Measurements from ENCODE around the gene HENMT1.
"Not testable (repeated sequence)": the region's sequence is repeated elsewhere in the genome, so short reads cannot be mapped to it uniquely, and the experiment has no call there.

HENMT1 gene

GRCh38 chr1:108640863-108641262, 20.0 kb downstream of the HENMT1 start:
- DNase-seq; in situ Hi-C loops (cut with HindIII; ENCODE audit: low pct_ligation_motif_present, low pct_unique_long_range_greater_than_20kb, low sequenced_read_pairs): not testable (repeated sequence)

- in situ Hi-C loops (cut with HindIII; ENCODE audit: low pct_ligation_motif_present, low pct_unique_long_range_greater_than_20kb, low sequenced_read_pairs) = no loop called here
- no peak for DNase-seq
Observed at GRCh38 chr1:108639899-108640560, 20.9 kb downstream of the HENMT1 start.

- no peak for DNase-seq
- in situ Hi-C loops (cut with HindIII; ENCODE audit: low pct_ligation_motif_present, low pct_unique_long_range_greater_than_20kb, low sequenced_read_pairs) = no loop called here
Observed at GRCh38 chr1:108636876-108637275, 24.0 kb downstream of the HENMT1 start.

- in situ Hi-C loops (cut with HindIII; ENCODE audit: low pct_ligation_motif_present, low pct_unique_long_range_greater_than_20kb, low sequenced_read_pairs) = no loop called here
- no peak for DNase-seq
Observed at GRCh38 chr1:108634521-108634920, 26.4 kb downstream of the HENMT1 start.

- in situ Hi-C loops (cut with HindIII; ENCODE audit: low pct_ligation_motif_present, low pct_unique_long_range_greater_than_20kb, low sequenced_read_pairs) = no loop called here
- DNase-seq = no peak
Observed at GRCh38 chr1:108628665-108629064, 32.2 kb downstream of the HENMT1 start.

GRCh38 chr1:108627951-108628350, 32.9 kb downstream of the HENMT1 start:
- in situ Hi-C loops (cut with HindIII; ENCODE audit: low pct_ligation_motif_present, low pct_unique_long_range_greater_than_20kb, low sequenced_read_pairs) = no loop called here
- no peak for DNase-seq

- DNase-seq = no peak
- in situ Hi-C loops (cut with HindIII; ENCODE audit: low pct_ligation_motif_present, low pct_unique_long_range_greater_than_20kb, low sequenced_read_pairs) = no loop called here
Observed at GRCh38 chr1:108627256-108627655, 33.6 kb downstream of the HENMT1 start.

- in situ Hi-C loops (cut with HindIII; ENCODE audit: low pct_ligation_motif_present, low pct_unique_long_range_greater_than_20kb, low sequenced_read_pairs) = no loop called here
- no peak for DNase-seq
Observed at GRCh38 chr1:108624069-108624468, 36.8 kb downstream of the HENMT1 start.

GRCh38 chr1:108617724-108618056, 43.2 kb downstream of the HENMT1 start:
- in situ Hi-C loops (cut with HindIII; ENCODE audit: low pct_ligation_motif_present, low pct_unique_long_range_greater_than_20kb, low sequenced_read_pairs) = no loop called here
- DNase-seq = no peak

GRCh38 chr1:108617008-108617723, 43.7 kb downstream of the HENMT1 start:
- no peak for DNase-seq
- in situ Hi-C loops (cut with HindIII; ENCODE audit: low pct_ligation_motif_present, low pct_unique_long_range_greater_than_20kb, low sequenced_read_pairs) = no loop called here

- no peak for DNase-seq
- in situ Hi-C loops (cut with HindIII; ENCODE audit: low pct_ligation_motif_present, low pct_unique_long_range_greater_than_20kb, low sequenced_read_pairs) = no loop called here
Observed at GRCh38 chr1:108615544-108615943, 45.3 kb downstream of the HENMT1 start.

- DNase-seq = no peak
- in situ Hi-C loops (cut with HindIII; ENCODE audit: low pct_ligation_motif_present, low pct_unique_long_range_greater_than_20kb, low sequenced_read_pairs) = no loop called here
Observed at GRCh38 chr1:108612496-108612895, 48.4 kb downstream of the HENMT1 start.

- in situ Hi-C loops (cut with HindIII; ENCODE audit: low pct_ligation_motif_present, low pct_unique_long_range_greater_than_20kb, low sequenced_read_pairs) = no loop called here
- DNase-seq = no peak
Observed at GRCh38 chr1:108611984-108612383, 48.9 kb downstream of the HENMT1 start.

GRCh38 chr1:108610073-108610472, 50.8 kb downstream of the HENMT1 start:
- in situ Hi-C loops (cut with HindIII; ENCODE audit: low pct_ligation_motif_present, low pct_unique_long_range_greater_than_20kb, low sequenced_read_pairs) = no loop called here
- no peak for DNase-seq

GRCh38 chr1:108609483-108610049, 51.3 kb downstream of the HENMT1 start:
- in situ Hi-C loops (cut with HindIII; ENCODE audit: low pct_ligation_motif_present, low pct_unique_long_range_greater_than_20kb, low sequenced_read_pairs) = no loop called here
- DNase-seq = no peak

- no peak for DNase-seq
- in situ Hi-C loops (cut with HindIII; ENCODE audit: low pct_ligation_motif_present, low pct_unique_long_range_greater_than_20kb, low sequenced_read_pairs) = no loop called here
Observed at GRCh38 chr1:108606478-108606877, 54.4 kb downstream of the HENMT1 start.

- in situ Hi-C loops (cut with HindIII; ENCODE audit: low pct_ligation_motif_present, low pct_unique_long_range_greater_than_20kb, low sequenced_read_pairs) = no loop called here
- no peak for DNase-seq
Observed at GRCh38 chr1:108605633-108606032, 55.3 kb downstream of the HENMT1 start.

- in situ Hi-C loops (cut with HindIII; ENCODE audit: low pct_ligation_motif_present, low pct_unique_long_range_greater_than_20kb, low sequenced_read_pairs) = no loop called here
- no peak for DNase-seq
Observed at GRCh38 chr1:108601708-108602410, 59.0 kb downstream of the HENMT1 start.

GRCh38 chr1:108600504-108600903, 60.4 kb downstream of the HENMT1 start:
- no peak for DNase-seq
- in situ Hi-C loops (cut with HindIII; ENCODE audit: low pct_ligation_motif_present, low pct_unique_long_range_greater_than_20kb, low sequenced_read_pairs) = no loop called here

Measured in ACHN (cell line).